Left cardiac atrium (tissue), 4 donors: Measurements from ENCODE around the gene SDS. TPM values are rescaled to one million over a fixed set of nuclear protein-coding genes. Genes with fewer than 3 reads are reported as not detected.
"Not testable (repeated sequence)": the region's sequence is repeated elsewhere in the genome, so short reads cannot be mapped to it uniquely, and the experiment has no call there.

Experiments
- ATAC-seq, 2 donors: fragments of 200-7000 bp; cut with Tn5 transposase; one replicate each; pipeline ENCODE4 v1.9.1; 2020; ENCODE audit warnings: mild to moderate bottlenecking in 2 of 2, moderate library complexity in 2 of 2
- DNase-seq: peaks from one replicate; pipeline ENCODE4 v3.0.0-alpha.2; 2020
- intact Hi-C, 2 donors: fragments of 100-400 bp; cut with DNase I; formaldehyde crosslinking; loops; one replicate each; pipeline versions ENCODE4 v1.14.1 to v1.15.1; 2022 to 2023
- total RNA-seq, 2 donors: library from RNA; stranded (reverse); fragmentation: NEBNext Ultra II Directional; extraction: Animal tissue kit (Norgen Biotek cat#: 25700); gene quantifications; one replicate each; pipeline ENCODE4 v1.2.1, GENCODE V29; 2021
- donor health status: DM: no; HTN: yes; CAD: no.
- donor health status: DM: no; HTN: yes; CAD: no; lungs with severe emphysema.
- donor health status: DM: yes; HTN: yes; CAD: no.
- donor health status: Dilated cardiomyopathy.

Gene SDS
- total RNA-seq, 2 donors from 2014 or later: 0.24 to 0.31 TPM

DNA sequence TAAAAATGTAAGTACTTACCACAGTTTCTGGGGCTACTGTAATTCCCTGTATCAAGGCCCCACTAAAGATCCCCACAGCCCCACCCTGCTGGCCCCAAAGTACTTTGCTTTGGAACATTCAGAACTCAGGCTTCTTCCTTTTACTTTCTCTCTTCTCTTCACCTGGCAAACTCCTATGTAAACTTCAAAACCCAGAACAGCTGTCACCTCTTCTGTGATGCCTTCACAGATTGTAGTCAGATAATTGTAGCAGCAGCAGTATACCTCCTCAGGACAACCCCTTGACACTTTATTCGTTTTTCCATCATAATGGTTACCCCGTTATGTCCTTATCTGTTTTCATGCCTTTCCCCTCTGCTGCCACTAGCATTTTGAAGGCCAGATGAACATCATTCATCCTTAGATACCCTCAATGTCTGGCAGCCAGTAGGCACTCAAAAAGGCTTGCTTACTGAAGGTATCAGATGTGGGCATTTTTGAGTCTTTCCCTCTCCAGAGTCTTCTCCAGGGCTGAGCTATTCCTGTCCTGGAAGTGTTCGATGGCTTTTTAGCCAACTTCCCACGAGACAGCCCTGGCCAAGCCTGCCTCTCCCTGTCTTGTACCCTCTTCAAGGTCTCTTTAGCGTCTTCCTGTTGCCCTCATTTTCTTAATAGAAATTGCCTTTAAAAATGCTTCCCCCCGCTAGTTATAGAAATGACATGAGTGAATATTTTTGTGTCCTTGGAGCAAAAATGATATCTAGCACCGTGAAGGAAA lies 37.9 kb downstream of the SDS start:
- intact Hi-C loops: no loop called here
- DNase-seq: no peak

DNA sequence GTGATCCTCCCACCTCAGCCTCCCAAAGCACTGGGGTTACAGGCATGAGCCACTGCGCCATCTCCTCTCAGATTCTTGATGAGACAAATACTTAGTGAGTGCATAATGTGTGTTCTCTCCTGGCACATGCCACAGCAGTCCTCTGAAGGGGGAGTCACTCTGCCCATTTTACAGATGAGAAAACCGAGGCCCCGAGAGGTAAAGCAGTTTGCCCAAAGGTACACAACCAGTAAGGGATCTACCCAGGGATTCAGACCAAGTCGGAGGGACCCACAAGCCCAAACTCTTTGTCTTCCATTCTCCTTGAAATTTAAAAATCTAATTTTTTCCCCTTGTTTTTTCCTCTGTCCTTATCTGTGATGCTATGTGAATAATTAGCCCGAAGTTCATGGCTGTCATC lies 39.0 kb downstream of the SDS start:
- DNase-seq (no peak), ATAC-seq (no peak)
- intact Hi-C loops: no loop called here

More for the DNA sequence above, 37.9 kb downstream of the SDS start:
- peak in 1 of 2 donors; percentile 51 for ATAC-seq

DNA sequence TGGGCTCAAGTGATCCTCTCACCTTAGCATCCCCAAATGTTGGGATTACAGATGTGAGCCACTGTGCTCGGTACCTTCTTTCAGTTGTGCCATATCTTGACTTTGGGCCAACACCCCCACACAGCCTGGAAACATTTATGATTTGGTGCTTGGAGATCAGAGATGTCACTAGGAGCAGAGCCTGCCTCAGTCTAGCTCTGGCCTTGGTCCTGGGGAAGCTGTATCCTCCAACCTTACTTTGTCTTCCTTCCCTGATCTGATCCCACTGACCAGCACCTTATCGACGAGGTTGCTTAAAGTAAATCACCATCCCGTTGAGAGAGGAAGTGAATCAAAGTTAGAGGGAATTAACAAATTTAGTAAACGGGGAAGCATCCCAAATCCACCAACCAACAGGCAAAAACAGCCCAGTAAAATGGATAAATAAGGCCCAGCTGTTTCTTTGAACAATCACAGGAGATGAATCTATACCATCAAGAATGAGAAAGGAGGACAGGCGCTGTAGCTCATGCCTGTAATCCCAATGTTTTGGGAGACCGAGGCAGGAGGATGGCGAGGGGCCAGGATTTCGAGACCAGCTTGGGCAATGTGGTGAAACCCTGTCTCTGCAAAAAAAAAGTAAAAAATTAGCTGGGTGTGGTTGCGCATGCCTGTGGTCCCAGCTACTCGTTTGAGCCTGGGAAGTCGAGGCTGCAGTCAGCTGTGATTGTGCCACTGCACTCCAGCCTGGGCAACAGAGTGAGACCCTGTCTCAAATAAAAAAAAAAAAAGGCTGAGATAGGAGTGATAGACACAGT lies 41.9 kb downstream of the SDS start:
- intact Hi-C loops: no loop called here
- ATAC-seq: no peak
- no peak for DNase-seq

DNA sequence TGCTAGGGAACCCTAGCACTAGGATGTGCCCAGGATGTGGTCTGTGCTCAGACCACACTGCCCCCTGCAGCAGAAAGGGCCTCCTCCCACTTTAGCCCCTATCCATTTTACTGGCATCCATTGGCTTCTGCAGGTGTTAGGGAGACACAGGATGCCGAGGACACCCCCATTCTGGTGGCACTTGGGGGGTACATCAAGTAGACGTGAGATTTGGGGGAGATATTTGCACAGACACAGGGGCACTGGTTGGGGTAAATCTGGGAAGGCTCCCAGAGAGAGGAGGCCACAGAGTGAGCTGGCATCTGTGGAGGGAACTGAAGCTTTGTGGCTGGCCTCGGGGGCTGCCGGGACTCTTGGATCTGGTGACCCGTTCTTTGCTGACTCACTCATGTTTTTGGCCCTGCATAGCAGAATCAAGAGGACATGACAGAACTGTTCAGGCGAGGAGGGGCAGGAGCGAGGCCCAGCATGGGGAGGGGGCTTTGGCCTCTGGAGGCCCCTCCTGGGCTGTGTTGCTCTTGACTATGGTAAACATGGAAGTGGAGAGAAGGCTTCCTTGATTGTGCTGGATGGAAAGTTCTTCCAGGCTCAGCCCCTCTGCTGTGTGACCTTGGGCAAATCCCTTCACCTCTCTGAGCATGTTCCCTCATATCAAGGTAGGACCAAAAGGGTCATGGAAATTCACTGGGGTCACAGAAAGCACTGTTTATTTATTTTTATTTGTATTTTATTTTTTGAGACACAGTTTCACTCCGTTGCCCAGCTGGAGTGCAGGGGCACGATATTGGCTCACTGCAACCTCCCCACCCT lies 43.5 kb downstream of the SDS start:
- DNase-seq: no peak
- intact Hi-C loops: no loop called here

DNA sequence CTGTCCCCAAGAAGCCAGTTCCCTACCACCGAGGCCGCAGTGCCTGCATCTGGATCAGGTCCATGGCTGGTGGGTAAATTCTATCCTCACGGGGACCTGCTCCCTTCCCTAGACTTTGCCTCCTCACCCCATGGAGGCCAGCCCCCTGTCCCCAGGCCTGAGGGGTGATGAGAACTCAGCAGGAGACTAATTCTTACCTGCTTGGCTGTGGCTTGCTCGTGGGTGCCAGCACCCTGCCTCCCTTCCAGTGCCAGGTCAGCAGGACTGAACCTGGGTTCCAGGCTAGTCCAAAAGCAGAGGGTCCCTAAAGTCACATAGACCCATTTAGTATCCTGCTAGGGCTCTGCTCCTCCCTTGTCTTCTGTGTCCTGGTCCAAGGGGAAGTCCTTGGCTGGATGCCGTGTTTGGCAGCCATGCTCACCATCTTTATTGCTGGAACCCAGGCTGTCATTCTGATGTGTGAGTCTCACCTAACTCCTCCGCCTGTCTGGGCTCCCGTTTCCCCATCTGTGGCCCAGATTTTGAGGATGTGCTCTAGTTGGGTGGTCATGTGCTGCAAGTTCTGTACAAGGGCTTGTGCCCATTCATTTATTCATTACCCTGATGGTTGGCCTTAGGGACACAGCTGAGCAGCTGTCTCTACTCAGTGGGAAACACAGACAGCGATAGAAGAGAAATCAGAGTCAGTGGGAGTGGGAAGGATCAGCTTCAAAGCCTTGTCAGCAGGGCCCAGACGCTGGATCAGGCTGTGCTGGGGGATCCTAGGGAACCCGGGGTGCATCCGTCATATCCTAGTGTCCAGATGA lies 44.4 kb downstream of the SDS start:
- ATAC-seq (peak; percentile 24 to 44), DNase-seq (peak; percentile 66)
- intact Hi-C loops: no loop called here

More for the DNA sequence above, 43.5 kb downstream of the SDS start:
- peak in 1 of 2 donors; percentile 6 for ATAC-seq

DNA sequence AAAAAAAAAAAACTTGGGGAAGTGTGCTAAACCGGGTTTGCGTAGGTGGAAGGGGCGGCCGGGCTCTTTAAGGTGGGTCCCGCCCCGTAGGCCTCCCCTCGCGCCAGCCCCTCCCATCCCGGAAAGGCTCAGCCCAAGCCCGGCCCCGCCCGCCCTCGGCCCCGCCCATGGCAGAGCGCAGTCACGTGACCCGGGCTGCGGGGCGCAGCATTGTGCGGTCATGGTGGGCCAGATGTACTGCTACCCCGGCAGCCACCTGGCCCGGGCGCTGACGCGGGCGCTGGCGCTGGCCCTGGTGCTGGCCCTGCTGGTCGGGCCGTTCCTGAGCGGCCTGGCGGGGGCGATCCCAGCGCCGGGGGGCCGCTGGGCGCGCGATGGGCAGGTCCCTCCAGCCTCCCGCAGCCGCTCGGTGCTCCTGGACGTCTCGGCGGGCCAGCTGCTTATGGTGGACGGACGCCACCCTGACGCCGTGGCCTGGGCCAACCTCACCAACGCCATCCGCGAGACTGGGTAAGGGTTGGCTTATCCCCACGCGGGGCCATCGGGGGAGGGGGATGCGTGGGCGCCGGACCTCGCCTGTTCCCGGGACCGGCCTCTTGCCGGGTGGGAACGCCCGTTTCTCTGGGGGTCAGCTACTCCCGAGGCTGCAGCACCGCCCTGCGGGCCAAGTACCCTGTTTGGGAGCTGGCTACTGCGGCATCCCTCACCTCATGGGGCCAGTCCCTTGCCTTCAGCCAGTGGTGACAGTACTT lies 45.1 kb downstream of the SDS start, which contains the start of gene PLBD2:
PLBD2 (plus strand) TSS at position 207 of the 752 bp plus-strand sequence; CDS start at position 221, 14 bp downstream.
- intact Hi-C loops: no loop called here
- ATAC-seq: peak; percentile 98
- peak; percentile 96 for DNase-seq

DNA sequence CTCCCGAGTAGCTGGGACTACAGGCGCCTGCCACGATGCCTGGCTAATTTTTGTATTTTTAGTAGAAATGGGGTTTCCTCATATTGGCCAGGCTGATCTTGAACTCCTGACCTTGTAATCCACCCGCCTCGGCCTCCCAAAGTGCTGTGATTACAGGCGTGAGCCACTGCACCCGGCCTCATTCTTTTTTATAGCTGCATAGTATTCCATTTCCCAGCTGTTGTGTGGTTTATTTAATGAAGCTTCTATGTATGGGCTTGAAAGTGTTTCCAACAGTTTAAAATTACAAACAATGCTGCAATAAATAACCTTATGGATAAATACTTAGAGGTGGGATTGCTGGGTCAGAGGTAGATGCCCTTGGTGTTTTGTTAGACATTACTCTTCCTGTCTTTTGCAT lies 49.5 kb downstream of the SDS start:
- DNase-seq, intact Hi-C loops: not testable (repeated sequence)

DNA sequence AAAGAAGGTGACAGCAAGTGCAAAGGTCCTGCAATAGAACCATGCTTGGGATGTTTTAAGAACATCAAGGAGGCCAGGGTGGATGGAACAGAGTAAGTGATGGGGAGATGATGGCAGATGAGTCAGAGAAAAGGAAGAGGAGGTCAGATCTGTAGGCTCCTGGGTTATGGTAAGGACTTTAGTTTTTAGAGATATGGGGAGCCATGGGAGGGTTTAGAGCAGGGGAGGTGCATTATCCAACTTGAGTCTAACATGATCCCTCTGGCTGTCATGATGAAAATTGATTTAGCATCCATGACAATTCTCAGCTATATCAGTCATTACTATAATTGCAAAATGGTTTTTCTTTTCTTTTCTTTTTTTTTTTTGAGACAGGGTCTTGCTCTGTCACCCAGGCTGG lies 52.6 kb downstream of the SDS start:
- intact Hi-C loops: no loop called here
- DNase-seq (no peak), ATAC-seq (no peak)

More for the DNA sequence above, 49.5 kb downstream of the SDS start:
- ATAC-seq: not testable (repeated sequence)

DNA sequence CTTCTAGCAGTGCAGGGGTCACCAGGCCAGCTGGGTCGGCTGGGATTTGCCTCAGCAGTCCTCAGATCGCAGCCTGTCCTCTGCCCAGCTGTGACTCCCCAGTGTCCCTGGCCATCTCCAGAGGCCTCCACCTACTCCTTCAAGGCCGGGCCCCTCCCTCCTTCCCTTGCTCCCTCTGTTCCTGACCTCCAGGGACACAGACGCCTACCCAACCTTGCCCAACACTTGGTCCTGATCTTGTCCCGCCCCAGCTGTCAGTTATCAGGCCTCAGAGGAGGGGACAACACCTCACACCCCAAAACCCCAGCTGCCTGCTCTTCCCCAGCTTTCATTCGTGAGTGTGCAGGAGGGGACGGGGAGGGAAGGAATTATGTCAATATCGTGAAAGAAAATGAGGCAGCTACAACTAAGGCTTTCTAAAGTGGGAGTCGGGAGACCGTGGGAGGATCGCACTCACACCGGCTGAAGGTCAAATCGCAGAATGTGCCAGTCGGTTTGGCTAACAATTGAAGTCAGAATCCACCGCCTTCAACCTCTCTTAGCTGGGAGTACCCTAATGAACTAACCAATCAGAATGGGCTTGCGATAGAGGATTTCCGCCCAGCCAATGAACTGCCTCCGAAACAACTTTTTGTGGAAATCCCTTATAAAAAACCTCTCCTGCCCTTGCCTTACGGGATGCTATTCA lies 54.7 kb downstream of the SDS start:
- DNase-seq (no peak), ATAC-seq (peak in 1 of 2 donors; percentile 25)
- intact Hi-C loops: no loop called here

DNA sequence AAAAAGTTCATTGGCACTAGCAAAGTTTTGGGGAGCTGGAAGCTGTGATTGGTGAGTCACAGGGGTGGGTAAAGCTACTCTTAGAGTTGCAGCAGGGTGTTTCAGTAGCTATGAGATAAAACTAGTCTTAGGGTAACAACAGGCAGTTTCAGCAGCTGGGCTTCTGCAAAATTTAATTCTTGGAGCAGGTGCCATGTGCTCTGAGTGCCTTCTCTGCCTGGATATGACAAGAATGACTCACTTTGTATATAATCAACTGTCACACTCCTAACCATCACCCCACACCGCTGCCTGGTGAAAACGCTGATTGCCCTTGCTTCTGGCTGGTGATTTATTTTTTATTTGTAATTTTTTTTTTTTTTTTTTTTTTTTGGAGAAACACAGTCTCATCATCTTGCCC lies 55.8 kb downstream of the SDS start:
- intact Hi-C loops: no loop called here
- peak; percentile 68 to 81 for ATAC-seq
- no peak for DNase-seq

DNA sequence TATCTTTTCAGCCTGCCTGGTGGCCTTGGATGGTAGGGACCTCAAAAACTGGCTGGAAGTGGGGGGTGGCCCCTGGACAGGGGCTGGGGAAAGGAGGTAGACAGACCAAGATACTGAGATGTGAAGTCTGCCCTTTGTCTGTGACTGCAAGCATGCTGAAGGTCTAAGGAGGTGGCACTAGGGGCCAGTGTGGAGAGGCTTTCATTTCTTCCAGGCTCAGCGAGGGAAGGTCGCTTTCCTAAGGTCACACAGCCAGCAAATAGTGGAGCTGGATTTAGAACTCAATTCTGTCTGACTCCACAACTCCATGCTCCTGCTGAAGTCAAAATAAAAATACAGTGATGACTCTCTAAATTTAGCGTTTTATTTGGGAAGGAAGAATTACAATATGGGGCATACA lies 56.6 kb downstream of the SDS start:
- ATAC-seq: no peak
- no peak for DNase-seq
- intact Hi-C loops: no loop called here

DNA sequence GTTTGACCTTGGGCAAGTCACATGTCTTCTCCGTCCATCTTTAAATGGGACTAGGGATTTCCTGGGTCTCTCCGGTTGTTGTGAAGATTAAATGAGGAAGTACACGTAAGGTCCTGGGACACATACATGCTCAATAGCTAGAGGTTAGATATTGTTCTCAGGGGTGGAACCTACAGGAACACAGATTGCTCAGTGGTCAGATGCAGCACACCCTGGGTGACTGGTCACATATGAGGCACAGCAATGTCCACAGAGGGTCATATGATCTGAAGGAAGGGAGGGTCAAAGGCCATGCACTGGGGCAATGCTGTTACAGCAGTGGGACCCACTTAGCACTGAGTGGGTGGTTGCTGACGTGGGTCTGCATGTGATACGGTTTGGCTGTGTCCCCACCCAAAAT lies 57.3 kb downstream of the SDS start:
- intact Hi-C loops: no loop called here
- ATAC-seq: no peak
- no peak for DNase-seq

DNA sequence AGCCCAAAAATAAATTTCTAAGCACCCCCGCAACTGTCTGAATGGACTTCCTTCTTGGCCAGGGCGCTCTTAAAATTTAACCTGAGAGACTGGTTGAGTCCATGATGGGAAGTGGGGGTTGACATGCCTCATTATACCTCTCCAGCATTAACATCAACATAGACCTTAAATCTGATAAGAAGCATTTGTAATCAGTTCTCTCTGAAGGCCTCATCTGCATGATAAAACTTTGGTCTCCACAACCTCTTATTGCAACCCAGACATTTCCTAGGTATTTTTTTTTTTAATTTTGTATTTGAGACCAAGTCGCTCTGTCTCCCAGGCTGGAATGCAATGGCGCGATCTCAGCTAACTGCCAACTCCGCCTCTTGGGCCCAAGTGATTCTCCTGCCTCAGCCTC lies 58.4 kb downstream of the SDS start:
- no peak for DNase-seq
- no peak for ATAC-seq
- intact Hi-C loops: no loop called here

Other genes starting within 250 kb of the SDS start
- 10 to 100 TPM; 32.4 to 39.4 TPM for gene DDX54, start 218.4 kb downstream of the SDS start, total RNA-seq
- gene RITA1, start 218.2 kb downstream of the SDS start, total RNA-seq: 10 to 100 TPM; 10.8 to 13.0 TPM
- 10 to 100 TPM; 66.1 to 80.6 TPM for gene TPCN1, start 182.4 kb downstream of the SDS start, total RNA-seq
- gene SLC8B1, start 68.8 kb downstream of the SDS start, total RNA-seq: 10 to 100 TPM; 14.0 to 15.2 TPM
- 10 to 100 TPM; 47.5 to 48.7 TPM for gene PLBD2, start 45.3 kb downstream of the SDS start, total RNA-seq
- gene SDSL, start 18.5 kb upstream of the SDS start, total RNA-seq: 1 to 10 TPM; 4.2 to 7.0 TPM
- not detected for gene LHX5, start 68.0 kb upstream of the SDS start, total RNA-seq